K562 (cell line): ENCODE measurements around the gene NAIF1. TPM values are rescaled to one million over a fixed set of nuclear protein-coding genes. Genes with fewer than 3 reads are reported as not detected.

Experiments used
- ASH1L ChIP-seq: fragments of 450-650 bp; IDR thresholded peaks from 2 replicates; pipeline ENCODE4 v1.6.1; 2018; ENCODE audit warnings: borderline replicate concordance, mild to moderate bottlenecking, low read depth; ENCODE audit not compliant: partially characterized antibody
- BCOR ChIP-seq: fragments of 450-650 bp; IDR thresholded peaks from 2 replicates; pipeline ENCODE4 v1.6.1; 2016
- DPF2 ChIP-seq: fragments of 450-650 bp; IDR thresholded peaks from 2 replicates; pipeline ENCODE4 v1.6.1; 2016
- ELK3 ChIP-seq: fragments of 450-650 bp; formaldehyde crosslinking; IDR thresholded peaks from 2 replicates; pipeline ENCODE4 v1.4.0; 2020; ENCODE audit warnings: mild to moderate bottlenecking
- FOXA3 ChIP-seq, 2 experiments: fragments of 450-650 bp in 1 of 2; sonication (generic) in 1 of 2; formaldehyde crosslinking; IDR thresholded peaks in 1 of 2; conservative IDR thresholded peaks in 1 of 2; 2 replicates each; pipeline versions ENCODE4 v1.4.0 to v1.8.0; 2020 to 2022; ENCODE audit warnings: mild to moderate bottlenecking in 2 of 2, missing genetic modification reagents in 1 of 2
- MAFF ChIP-seq: IDR thresholded peaks from 2 replicates; pipeline ENCODE4 v1.6.1; 2012; ENCODE audit warnings: low read length, improper control_type of control experiment
- MGA ChIP-seq: fragments of 450-650 bp; IDR thresholded peaks from 2 replicates; pipeline ENCODE4 v1.6.1; 2016; ENCODE audit warnings: mild to moderate bottlenecking, moderate library complexity
- NR3C1 ChIP-seq: sonication (generic); formaldehyde crosslinking; IDR thresholded peaks from 2 replicates; pipeline ENCODE4 v1.8.1; 2022; ENCODE audit warnings: missing genetic modification reagents
- OTX1 ChIP-seq: fragments of 450-650 bp; formaldehyde crosslinking; IDR thresholded peaks from 2 replicates; pipeline ENCODE4 v1.4.0; 2022; ENCODE audit warnings: mild to moderate bottlenecking
- SMAD4 ChIP-seq: fragments of 250-450 bp; sonication (Bioruptor Pico); conservative IDR thresholded peaks from 2 replicates; pipeline ENCODE4 v1.8.0; 2021; ENCODE audit warnings: inconsistent platforms, mild to moderate bottlenecking, moderate library complexity
- TAF9B ChIP-seq: fragments of 450-650 bp; IDR thresholded peaks from 2 replicates; pipeline ENCODE4 v1.6.1; 2018; ENCODE audit warnings: mild to moderate bottlenecking; ENCODE audit not compliant: partially characterized antibody
- ZKSCAN8 ChIP-seq: fragments of 200-800 bp; sonication (Bioruptor generic); IDR thresholded peaks from 2 replicates; pipeline ENCODE4 v1.6.1; 2016; ENCODE audit warnings: missing genetic modification characterization, missing compliant biosample characterization
- ZNF146 ChIP-seq: IDR thresholded peaks from one replicate; pipeline ENCODE4 v1.6.1; 2018; ENCODE audit warnings: missing compliant biosample characterization; ENCODE audit not compliant: unreplicated experiment
- ZNF277 ChIP-seq: fragments of 250-450 bp; sonication (Bioruptor Pico); IDR thresholded peaks from 2 replicates; pipeline ENCODE4 v1.8.0; 2022; ENCODE audit warnings: inconsistent platforms, mild to moderate bottlenecking, moderate library complexity, borderline replicate concordance
- ZNF584 ChIP-seq: fragments of 200-800 bp; sonication (Bioruptor generic); IDR thresholded peaks from 2 replicates; pipeline ENCODE4 v1.6.1; 2016; ENCODE audit warnings: low read depth, mild to moderate bottlenecking, missing genetic modification characterization, missing compliant biosample characterization
- polyA plus RNA-seq, 8 experiments: library from polyadenylated mRNA; depleted of rRNA in 4 of 8; stranded (reverse) in 5 of 8; unstranded in 3 of 8; fragments of >200 nt; fragmentation: Nextera tagmentation in 2 of 8; fragmentation: Illumina TruSeq in 1 of 8; extraction: Ambion mirVana in 2 of 8; extraction: Trizol in 1 of 8; gene quantifications; 2 replicates each; pipeline versions ENCODE4 v1.2.1 to v1.2.3, GENCODE V29; 2011 to 2014; ENCODE audit warnings: inconsistent platforms in 1 of 8, missing spikeins in 1 of 8
- total RNA-seq, 7 experiments: library from RNA; depleted of rRNA in 6 of 7; stranded (reverse); fragments of >200 nt in 6 of 7; fragmentation: Illumina TruSeq in 2 of 7; extraction: Trizol in 2 of 7; gene quantifications; 2 replicates each; pipeline versions ENCODE4 v1.2.1 to v1.2.3, GENCODE V29; 2011 to 2021; ENCODE audit warnings: low replicate concordance in 1 of 7

Gene NAIF1
- total and polyA plus RNA-seq, 9 of the 15 experiments (the other 6 are each of a cell fraction or from before 2014, with no cell fraction given), result 4.8 to 26.6 (median 17.2) TPM

DNA sequence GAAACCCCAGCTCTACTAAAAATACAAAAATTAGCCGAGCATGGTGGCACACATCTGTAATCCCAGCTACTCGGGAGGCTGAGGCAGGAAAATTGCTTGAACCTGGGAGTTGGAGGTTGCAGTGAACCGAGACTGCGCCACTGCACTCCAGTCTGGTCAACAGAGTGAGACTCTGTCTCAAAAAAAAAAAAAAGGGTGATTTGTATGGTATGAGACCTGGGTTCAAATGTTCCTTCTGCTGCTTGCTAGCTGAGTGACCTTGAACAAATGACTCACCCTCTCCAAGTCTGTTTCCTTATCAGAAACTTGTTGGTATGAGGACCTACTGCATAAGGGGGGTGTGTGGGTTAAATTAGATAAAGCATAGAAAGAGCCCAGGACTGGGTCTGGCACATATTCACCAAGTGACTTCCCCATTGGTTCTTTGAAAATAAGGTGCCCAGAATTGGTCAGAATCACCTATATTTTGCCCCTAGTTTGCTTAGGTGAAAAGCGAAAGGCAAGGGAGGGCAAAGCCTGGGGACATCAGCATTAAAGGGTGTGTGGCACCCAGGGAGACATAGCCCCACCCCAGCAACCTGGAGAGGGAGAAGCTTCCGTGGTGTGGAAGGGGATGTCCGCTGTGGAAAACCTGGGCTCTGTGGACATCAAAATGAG, 10.9 kb upstream of the NAIF1 start (continued):
- TF ChIP-seq MGA, result no peak
- TF ChIP-seq ZNF146 (CRISPR knock-in tag), result no peak
- TF ChIP-seq ZNF277 (CRISPR knock-in tag), result no peak
- no peak for TF ChIP-seq ELK3 (CRISPR knock-in tag)
- peak; percentile 95 for TF ChIP-seq BCOR
- no peak for TF ChIP-seq FOXA3 (CRISPR knock-in tag; conservative IDR thresholded peaks at IDR 0.05 in 1 of 2, IDR thresholded peaks at IDR 0.05 in 1 of 2)
- TF ChIP-seq SMAD4 (CRISPR knock-in tag), result no peak
- no peak for TF ChIP-seq OTX1 (CRISPR knock-in tag)
- TF ChIP-seq ZKSCAN8 (CRISPR knock-in tag), result no peak
- peak; percentile 86 for TF ChIP-seq DPF2
- TF ChIP-seq ZNF584 (CRISPR knock-in tag), result no peak
- TF ChIP-seq MAFF, result no peak
- TF ChIP-seq NR3C1 (CRISPR knock-in tag), result no peak
- TF ChIP-seq ASH1L, result no peak
- no peak for TF ChIP-seq TAF9B
